ENCODE measurements around the gene SLC25A24.

DNA sequence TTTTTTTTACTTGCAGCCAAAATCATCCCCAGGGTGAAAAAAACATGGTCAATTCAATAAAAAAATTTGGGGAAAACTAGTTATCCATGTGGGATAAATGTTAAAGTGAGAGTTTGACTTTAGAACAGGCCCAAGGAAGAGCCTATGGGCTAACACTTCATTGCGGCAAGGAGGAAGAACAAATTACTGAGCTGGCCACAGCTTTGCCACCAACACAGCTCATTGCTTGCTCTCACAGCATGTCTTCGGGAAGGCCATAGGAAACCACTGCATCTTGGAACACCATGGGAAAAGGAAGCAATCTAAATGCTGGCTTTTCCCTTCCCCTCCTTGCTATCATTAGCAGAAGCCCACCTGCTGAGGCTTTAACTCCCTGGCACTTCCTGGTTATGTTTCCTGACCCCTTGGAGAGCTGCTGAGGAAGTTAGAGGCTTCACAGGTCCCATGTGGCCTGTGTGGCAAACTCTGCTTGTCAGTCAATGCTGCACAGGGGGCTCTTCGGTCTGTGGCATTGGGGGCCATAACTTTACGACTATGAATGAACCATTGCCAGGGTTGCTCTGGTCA lies 86.0 kb downstream of the SLC25A24 start:
- TF ChIP-seq FOXM1 (IDR thresholded peaks at IDR 0.05; ENCODE audit: borderline replicate concordance) (no peak), L3MBTL2 (conservative IDR thresholded peaks at IDR 0.05) (no peak), SP1 (IDR thresholded peaks at IDR 0.05) (no peak), SUZ12 (IDR thresholded peaks at IDR 0.05) (no peak), NFRKB (IDR thresholded peaks at IDR 0.05) (no peak), TARDBP (IDR thresholded peaks at IDR 0.05) (no peak), FOXK2 (IDR thresholded peaks at IDR 0.05) (no peak)
- TF ChIP-seq, protein P1, sequence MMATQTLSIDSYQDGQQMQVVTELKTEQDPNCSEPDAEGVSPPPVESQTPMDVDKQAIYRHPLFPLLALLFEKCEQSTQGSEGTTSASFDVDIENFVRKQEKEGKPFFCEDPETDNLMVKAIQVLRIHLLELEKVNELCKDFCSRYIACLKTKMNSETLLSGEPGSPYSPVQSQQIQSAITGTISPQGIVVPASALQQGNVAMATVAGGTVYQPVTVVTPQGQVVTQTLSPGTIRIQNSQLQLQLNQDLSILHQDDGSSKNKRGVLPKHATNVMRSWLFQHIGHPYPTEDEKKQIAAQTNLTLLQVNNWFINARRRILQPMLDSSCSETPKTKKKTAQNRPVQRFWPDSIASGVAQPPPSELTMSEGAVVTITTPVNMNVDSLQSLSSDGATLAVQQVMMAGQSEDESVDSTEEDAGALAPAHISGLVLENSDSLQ (IDR thresholded peaks at IDR 0.05), result no peak
